Keratinocyte (primary cell): ENCODE measurements around the gene LIN28B. TPM values are rescaled to one million over a fixed set of nuclear protein-coding genes. Genes with fewer than 3 reads are reported as not detected.
A peak's percentile ranks its signal among the peaks of the same experiment; 100 is the strongest.

Source experiments
- DNase-seq: peaks from one replicate; pipeline ENCODE4 v3.0.0-alpha.2; 2011; ENCODE audit warnings: low read depth, missing footprints, low spot score
- FAIRE-seq: peaks from 2 replicates; lab custom pipeline; 2011; peaks lifted over from hg19 to GRCh38; lab: Jason Lieb, UNC
- H2AFZ ChIP-seq: 2 replicates; pipeline ENCODE4 v1.6.0; 2012; ENCODE audit warnings: low read length, control low read depth, inconsistent platforms; ENCODE audit not compliant: control insufficient read depth
- H3K27ac ChIP-seq: 2 replicates; pipeline ENCODE4 v1.5.1; 2011; ENCODE audit warnings: low read length; ENCODE audit not compliant: control insufficient read depth, insufficient read depth
- H3K27me3 ChIP-seq: 3 replicates; pipeline ENCODE4 v1.6.0; 2011; ENCODE audit warnings: low read length; ENCODE audit not compliant: control insufficient read depth, insufficient read depth; ENCODE audit errors: extremely low read depth
- H3K36me3 ChIP-seq, 2 experiments: 2 replicates in 1 of 2; 3 replicates in 1 of 2; pipeline ENCODE4 v1.5.1; 2011; ENCODE audit warnings: low read length in 2 of 2, mild to moderate bottlenecking in 1 of 2; ENCODE audit not compliant: control insufficient read depth in 2 of 2, insufficient read depth in 2 of 2; ENCODE audit errors: extremely low read depth in 1 of 2
- H3K4me1 ChIP-seq: 3 replicates; pipeline ENCODE4 v1.5.1; 2011; ENCODE audit warnings: low read length; ENCODE audit not compliant: control insufficient read depth, insufficient read depth; ENCODE audit errors: extremely low read depth
- H3K4me2 ChIP-seq: 3 replicates; pipeline ENCODE4 v1.6.0; 2011; ENCODE audit warnings: low read depth, low read length; ENCODE audit not compliant: control insufficient read depth, insufficient read depth; ENCODE audit errors: extremely low read depth
- H3K4me3 ChIP-seq, 3 experiments: fragments of 200-600 bp in 1 of 3; sonication (generic) in 1 of 3; 2 replicates in 2 of 3; 3 replicates in 1 of 3; pipeline ENCODE4 v1.5.1; 2011 to 2016; ENCODE audit warnings: low read length in 3 of 3, mild to moderate bottlenecking in 3 of 3, control low read depth in 2 of 3, inconsistent platforms in 1 of 3, low read depth in 1 of 3, mixed read lengths in 1 of 3, mixed run types in 1 of 3, moderate library complexity in 1 of 3; ENCODE audit not compliant: control insufficient read depth in 2 of 3, insufficient read depth in 2 of 3; ENCODE audit errors: extremely low read depth in 1 of 3
- H3K79me2 ChIP-seq: 2 replicates; pipeline ENCODE4 v1.6.0; 2012; ENCODE audit warnings: low read length; ENCODE audit not compliant: control insufficient read depth, insufficient read depth
- H3K9ac ChIP-seq: 3 replicates; pipeline ENCODE4 v1.6.0; 2011; ENCODE audit warnings: low read length; ENCODE audit not compliant: control insufficient read depth, insufficient read depth; ENCODE audit errors: extremely low read depth
- H3K9me1 ChIP-seq: 3 replicates; pipeline ENCODE4 v1.6.0; 2011; ENCODE audit warnings: low read length; ENCODE audit not compliant: control insufficient read depth, insufficient read depth; ENCODE audit errors: extremely low read depth
- H3K9me3 ChIP-seq: 2 replicates; pipeline ENCODE4 v1.5.1; 2012; ENCODE audit warnings: low read depth, low read length; ENCODE audit not compliant: control insufficient read depth
- H4K20me1 ChIP-seq: 3 replicates; pipeline ENCODE4 v1.6.0; 2011; ENCODE audit warnings: low read length; ENCODE audit not compliant: control insufficient read depth, insufficient read depth; ENCODE audit errors: extremely low read depth
- EZH2 ChIP-seq: IDR thresholded peaks from one replicate; pipeline ENCODE4 v1.6.1; 2012; ENCODE audit warnings: inconsistent platforms, mild to moderate bottlenecking, low read length, moderate library complexity
- dilution Hi-C: fragments of 300-500 bp; cut with MboI; formaldehyde crosslinking; loops from one replicate; pipeline ENCODE4 v1.7.0; 2020; ENCODE audit warnings: low sequenced_read_pairs; ENCODE audit not compliant: extremely low pct_ligation_motif_present
- polyA minus RNA-seq, 3 experiments: library from RNA; depleted of rRNA, polyadenylated mRNA; stranded (reverse); fragments of >200 nt; gene quantifications; 1 replicate in 1 of 3; 2 replicates in 1 of 3; 3 replicates in 1 of 3; pipeline ENCODE4 v1.2.3, GENCODE V29; 2011
- polyA plus RNA-seq, 5 experiments: library from polyadenylated mRNA; depleted of rRNA in 3 of 5; stranded (reverse) in 3 of 5; stranded (forward) in 1 of 5; unstranded in 1 of 5; fragments of >200 nt; gene quantifications; 1 replicate in 1 of 5; 2 replicates in 3 of 5; 3 replicates in 1 of 5; pipeline versions ENCODE4 v1.2.1 to v1.2.3, GENCODE V29; 2011 to 2012; ENCODE audit warnings: missing spikeins in 2 of 5, low read depth in 1 of 5, low replicate concordance in 1 of 5
- TF ChIP-seq, protein P1 (sequence below), 3 experiments: IDR thresholded peaks in 1 of 3; conservative IDR thresholded peaks in 1 of 3; optimal IDR thresholded peaks in 1 of 3; 2 replicates in 2 of 3; 3 replicates in 1 of 3; pipeline versions ENCODE3 to v1.5.1; 2011; ENCODE audit warnings: low read length in 3 of 3, mild to moderate bottlenecking in 3 of 3, moderate library complexity in 2 of 3, control low read depth in 1 of 3, inconsistent platforms in 1 of 3; ENCODE audit not compliant: insufficient read depth in 2 of 3; ENCODE audit errors: extremely low read depth in 1 of 3

The LIN28B gene
- polyA plus RNA-seq (0.02 TPM in 1 of 3 replicates, not detected in the others), polyA minus RNA-seq (not detected in 3 replicates)
- polyA plus RNA-seq (2011; ENCODE audit: low read depth): not detected
- not detected in 2 replicates for polyA plus RNA-seq (2011; cell fraction: cytosol; rRNA removed)
- not detected in 2 replicates for polyA plus RNA-seq (2011; cell fraction: nucleus; rRNA removed)
- not detected in 2 replicates for polyA plus RNA-seq (2012; ENCODE audit: low replicate concordance)
- not detected for polyA minus RNA-seq (2011; cell fraction: cytosol; rRNA and poly(A)+ RNA removed)
- not detected in 2 replicates for polyA minus RNA-seq (2011; cell fraction: nucleus; rRNA and poly(A)+ RNA removed)

DNA sequence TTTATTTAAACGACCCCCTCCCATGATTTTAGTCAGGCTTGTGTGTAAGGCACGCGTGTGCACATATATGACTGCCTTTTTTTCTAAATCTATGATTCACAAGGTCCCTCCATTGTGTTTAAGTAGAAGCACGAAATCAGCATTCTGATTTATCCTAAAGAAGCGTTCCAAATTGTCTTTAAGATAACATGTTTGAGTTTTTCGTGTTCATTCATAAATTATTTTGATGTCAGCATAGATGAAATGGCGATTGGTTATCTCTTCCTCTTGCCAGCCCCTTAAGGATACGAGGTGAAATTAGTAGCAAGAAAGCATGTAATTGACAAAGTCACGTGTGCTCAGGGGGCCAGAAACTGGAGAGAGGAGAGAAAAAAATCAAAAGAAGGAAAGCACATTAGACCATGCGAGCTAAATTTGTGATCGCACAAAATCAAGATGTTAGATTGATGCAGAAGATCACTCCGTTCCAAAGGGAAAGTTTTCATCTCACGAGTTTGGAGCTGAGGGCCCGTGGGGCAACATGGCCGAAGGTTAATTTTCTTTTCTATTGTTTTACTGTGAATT lies at the start of gene LIN28B:
LIN28B (plus strand) TSS at position 377 of the 564 bp plus-strand sequence; CDS start at position 521, 144 bp downstream.
- no peaks in the 10 kb centered on the region for H3K4me1 ChIP-seq
- H3K36me3 ChIP-seq: no peaks in the 10 kb centered on the region
- H3K9me1 ChIP-seq: no peaks in the 10 kb centered on the region
- no peak for FAIRE-seq
- peak; percentile 23 for TF ChIP-seq EZH2
- TF ChIP-seq, protein P1, sequence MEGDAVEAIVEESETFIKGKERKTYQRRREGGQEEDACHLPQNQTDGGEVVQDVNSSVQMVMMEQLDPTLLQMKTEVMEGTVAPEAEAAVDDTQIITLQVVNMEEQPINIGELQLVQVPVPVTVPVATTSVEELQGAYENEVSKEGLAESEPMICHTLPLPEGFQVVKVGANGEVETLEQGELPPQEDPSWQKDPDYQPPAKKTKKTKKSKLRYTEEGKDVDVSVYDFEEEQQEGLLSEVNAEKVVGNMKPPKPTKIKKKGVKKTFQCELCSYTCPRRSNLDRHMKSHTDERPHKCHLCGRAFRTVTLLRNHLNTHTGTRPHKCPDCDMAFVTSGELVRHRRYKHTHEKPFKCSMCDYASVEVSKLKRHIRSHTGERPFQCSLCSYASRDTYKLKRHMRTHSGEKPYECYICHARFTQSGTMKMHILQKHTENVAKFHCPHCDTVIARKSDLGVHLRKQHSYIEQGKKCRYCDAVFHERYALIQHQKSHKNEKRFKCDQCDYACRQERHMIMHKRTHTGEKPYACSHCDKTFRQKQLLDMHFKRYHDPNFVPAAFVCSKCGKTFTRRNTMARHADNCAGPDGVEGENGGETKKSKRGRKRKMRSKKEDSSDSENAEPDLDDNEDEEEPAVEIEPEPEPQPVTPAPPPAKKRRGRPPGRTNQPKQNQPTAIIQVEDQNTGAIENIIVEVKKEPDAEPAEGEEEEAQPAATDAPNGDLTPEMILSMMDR (optimal IDR thresholded peaks at IDR 0.05 in 1 of 3, IDR thresholded peaks at IDR 0.05 in 1 of 3, conservative IDR thresholded peaks at IDR 0.05 in 1 of 3; ENCODE audit: extremely low read depth in 1 of 3, insufficient read depth in 2 of 3, low read length in 3 of 3): no peak
- dilution Hi-C loops: no loop called here
- no peaks in the 10 kb centered on the region for H3K79me2 ChIP-seq
- no peak within 1 kb of the TSS for H3K9ac ChIP-seq
- H3K4me2 ChIP-seq: no peak within 1 kb of the TSS
- no peak within 1 kb of the TSS for H3K4me3 ChIP-seq
- H3K9me3 ChIP-seq: no peaks in the 10 kb centered on the region
- H3K27me3 ChIP-seq: peaks cover 57% of the 10 kb centered on the region
- DNase-seq: no peak
- no peaks in the 10 kb centered on the region for H4K20me1 ChIP-seq
- no peak within 1 kb of the TSS for H2AFZ ChIP-seq
- H3K27ac ChIP-seq: no peak within 1 kb of the TSS

DNA sequence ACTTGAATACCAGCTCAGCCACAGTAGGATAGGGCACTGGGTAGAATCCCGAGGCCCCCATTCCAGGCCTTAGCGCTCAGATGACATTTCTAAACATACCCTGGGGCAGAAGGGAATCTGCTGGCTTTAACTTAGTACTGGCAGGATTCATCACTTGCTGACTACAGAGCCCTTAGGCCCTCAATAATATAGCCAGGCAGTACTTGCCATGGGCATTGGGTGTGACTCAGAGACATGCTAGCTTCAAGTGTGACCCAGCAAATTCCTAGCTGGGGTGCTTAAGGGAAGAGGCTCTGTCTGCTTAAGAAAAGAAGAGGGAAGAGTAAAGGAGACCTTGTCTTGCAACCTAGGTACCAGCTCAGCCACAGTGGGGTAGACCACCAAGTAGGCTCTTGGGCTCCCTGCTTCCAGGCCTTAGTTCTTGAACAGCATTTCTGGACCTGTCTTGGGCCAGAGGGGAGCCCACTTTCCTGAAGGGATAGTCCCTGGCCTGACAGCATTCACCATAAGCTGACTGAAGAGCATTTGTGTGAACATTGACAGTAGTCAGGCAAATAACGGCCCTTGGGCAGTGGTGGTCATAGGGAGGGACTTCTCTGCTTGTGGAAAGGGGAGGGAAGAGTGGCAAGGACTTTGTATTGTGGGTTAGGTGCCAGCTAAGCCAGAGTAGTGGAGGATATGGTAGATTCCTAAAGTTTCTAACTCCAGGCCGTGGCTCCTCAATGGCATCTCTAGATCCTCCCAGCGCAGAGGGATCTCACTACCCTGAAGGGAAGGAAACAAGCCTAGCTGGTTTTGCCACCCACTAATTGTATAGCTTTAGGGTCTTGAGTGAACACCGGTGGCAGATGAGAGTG lies 48.6 kb upstream of the LIN28B start:
- dilution Hi-C loops: no loop called here
- FAIRE-seq (peak; percentile 61), DNase-seq (peak; percentile 55)
- no peaks in the 10 kb centered on the region for H3K27me3 ChIP-seq
- H3K9ac ChIP-seq: no peak overlapping the region
- TF ChIP-seq, protein P1 (optimal IDR thresholded peaks at IDR 0.05 in 1 of 3, IDR thresholded peaks at IDR 0.05 in 1 of 3, conservative IDR thresholded peaks at IDR 0.05 in 1 of 3; ENCODE audit: extremely low read depth in 1 of 3, insufficient read depth in 2 of 3, low read length in 3 of 3): no peak
- TF ChIP-seq EZH2: no peak
- H4K20me1 ChIP-seq: no peaks in the 10 kb centered on the region
- no peaks in the 10 kb centered on the region for H3K36me3 ChIP-seq
- H3K27ac ChIP-seq: no peak overlapping the region
- no peaks in the 10 kb centered on the region for H3K9me3 ChIP-seq
- peaks cover 13% of the 10 kb centered on the region for H3K4me1 ChIP-seq
- no peaks in the 10 kb centered on the region for H3K9me1 ChIP-seq
- peak overlapping the region; percentile 41 for H3K4me2 ChIP-seq
- H3K79me2 ChIP-seq: no peaks in the 10 kb centered on the region
- H3K4me3 ChIP-seq: no peak overlapping the region
- H2AFZ ChIP-seq: peak overlapping the region; percentile 12
